Neural progenitor cell (in vitro differentiated cells): ENCODE results near the gene KRT2. TPM values are rescaled to one million over a fixed set of nuclear protein-coding genes. Genes with fewer than 3 reads are reported as not detected.
A peak's percentile ranks its signal among the peaks of the same experiment; 100 is the strongest.

Source experiments
- DNase-seq: peaks from one replicate; pipeline ENCODE4 v3.0.0-alpha.2; 2016; ENCODE audit warnings: low spot score
- H2AFZ ChIP-seq: fragments of 200-600 bp; sonication (generic); replicated peaks from 2 replicates; pipeline ENCODE4 v1.6.1; 2016; ENCODE audit warnings: antibody characterized with exemption
- H3F3A ChIP-seq: fragments of 200-600 bp; sonication (generic); 2 replicates; pipeline ENCODE4 v1.6.1; 2016; ENCODE audit warnings: antibody characterized with exemption, low read depth
- H3K27ac ChIP-seq: fragments of 200-600 bp; sonication (generic); 2 replicates; pipeline ENCODE4 v1.5.1; 2016; ENCODE audit warnings: mild to moderate bottlenecking
- H3K27me3 ChIP-seq: fragments of 200-600 bp; sonication (generic); 2 replicates; pipeline ENCODE4 v1.6.1; 2016; ENCODE audit warnings: mild to moderate bottlenecking, moderate library complexity
- H3K36me3 ChIP-seq: fragments of 200-600 bp; sonication (generic); 2 replicates; pipeline ENCODE4 v1.5.1; 2016
- H3K4me1 ChIP-seq: fragments of 200-600 bp; sonication (generic); 2 replicates; pipeline ENCODE4 v1.6.1; 2016; ENCODE audit warnings: mixed run types
- H3K4me2 ChIP-seq: fragments of 200-600 bp; sonication (generic); 2 replicates; pipeline ENCODE4 v1.6.1; 2016
- H3K4me3 ChIP-seq: fragments of 200-600 bp; sonication (generic); 2 replicates; pipeline ENCODE4 v1.5.1; 2016
- H3K79me2 ChIP-seq: fragments of 200-600 bp; sonication (generic); 2 replicates; pipeline ENCODE4 v1.6.1; 2016; ENCODE audit warnings: low read depth
- H3K9ac ChIP-seq: fragments of 200-600 bp; sonication (generic); 2 replicates; pipeline ENCODE4 v1.6.1; 2016
- H3K9me3 ChIP-seq: fragments of 200-600 bp; sonication (generic); 2 replicates; pipeline ENCODE4 v1.5.1; 2016; ENCODE audit warnings: low read depth
- H4K20me1 ChIP-seq: fragments of 200-600 bp; sonication (generic); 2 replicates; pipeline ENCODE4 v1.6.1; 2016; ENCODE audit warnings: low read depth
- H3K27ac Mint-ChIP-seq: 3 replicates; pipeline ENCODE4 v1.8.0; 2021; ENCODE audit warnings: mixed read lengths
- H3K27me3 Mint-ChIP-seq: 2 replicates; pipeline ENCODE4 v1.8.0; 2022; ENCODE audit warnings: low read depth, mild to moderate bottlenecking, inconsistent platforms, moderate library complexity, mixed read lengths; ENCODE audit not compliant: insufficient read depth
- H3K36me3 Mint-ChIP-seq: 3 replicates; pipeline ENCODE4 v1.8.0; 2021; ENCODE audit warnings: mixed read lengths
- H3K4me1 Mint-ChIP-seq: 3 replicates; pipeline ENCODE4 v1.8.0; 2021; ENCODE audit warnings: mixed read lengths
- H3K4me3 Mint-ChIP-seq: 3 replicates; pipeline ENCODE4 v1.8.0; 2021; ENCODE audit warnings: mild to moderate bottlenecking, moderate library complexity, mixed read lengths
- H3K9me3 Mint-ChIP-seq: 3 replicates; pipeline ENCODE4 v1.8.0; 2020; ENCODE audit warnings: mixed read lengths
- CTCF ChIP-seq: fragments of 200-600 bp; sonication (generic); IDR thresholded peaks from 2 replicates; pipeline ENCODE4 v1.5.1; 2017; ENCODE audit warnings: antibody characterized with exemption, mild to moderate bottlenecking
- EZH2 ChIP-seq: fragments of 200-600 bp; sonication (generic); IDR thresholded peaks from 2 replicates; pipeline ENCODE4 v1.6.1; 2017; ENCODE audit warnings: antibody characterized with exemption, mild to moderate bottlenecking, moderate library complexity
- EZH2phosphoT487 ChIP-seq: fragments of 200-600 bp; sonication (generic); IDR thresholded peaks from 2 replicates; pipeline ENCODE4 v1.6.1; 2017; ENCODE audit warnings: antibody characterized with exemption
- total RNA-seq: library from RNA; depleted of rRNA; stranded (reverse); fragments of >200 nt; gene quantifications from 2 replicates; pipeline ENCODE4 v1.2.3, GENCODE V29; 2015; ENCODE audit warnings: low replicate concordance

Gene KRT2
- total RNA-seq, 1 donor from 2014 or later: not detected

DNA sequence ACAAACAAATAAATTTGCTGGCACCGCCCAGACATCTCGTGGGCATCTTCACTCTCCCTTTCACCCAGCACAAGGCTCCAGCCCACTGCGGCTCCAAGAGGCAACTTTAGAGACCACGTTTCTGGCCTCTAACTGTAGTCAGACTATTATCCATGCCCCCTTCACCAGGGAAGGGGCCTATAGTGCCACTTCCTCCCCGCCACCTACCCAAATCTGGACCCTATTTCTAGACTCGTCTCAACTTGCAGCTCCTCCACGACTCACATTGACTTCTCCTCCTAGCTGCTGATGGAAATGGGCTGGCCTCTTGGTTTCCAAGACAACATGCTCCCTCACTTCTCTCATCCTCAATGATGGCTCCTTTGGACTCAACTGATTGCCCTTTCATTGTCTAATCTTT is 15.9 kb upstream of the KRT2 start:
- H3K36me3 ChIP-seq: no peaks in the 10 kb centered on the region
- H3K27ac ChIP-seq: no peak overlapping the region
- H3K27me3 ChIP-seq: no peaks in the 10 kb centered on the region
- H3K4me1 ChIP-seq: no peaks in the 10 kb centered on the region
- H3K9ac ChIP-seq: no peak overlapping the region
- Mint-ChIP-seq H3K4me3 (no peak overlapping the region), H3K9me3 (no peaks in the 10 kb centered on the region), H3K27me3 (peaks cover 2% of the 10 kb centered on the region), H3K27ac (no peak overlapping the region), H3K4me1 (no peaks in the 10 kb centered on the region), H3K36me3 (no peaks in the 10 kb centered on the region)
- H3F3A ChIP-seq: no peaks in the 10 kb centered on the region
- no peak for TF ChIP-seq CTCF
- TF ChIP-seq EZH2: no peak
- no peak for TF ChIP-seq EZH2phosphoT487
- no peak overlapping the region for H2AFZ ChIP-seq
- H3K4me2 ChIP-seq: no peak overlapping the region
- no peaks in the 10 kb centered on the region for H3K9me3 ChIP-seq
- no peak overlapping the region for H3K4me3 ChIP-seq
- no peaks in the 10 kb centered on the region for H3K79me2 ChIP-seq
- DNase-seq: no peak
- H4K20me1 ChIP-seq: no peaks in the 10 kb centered on the region

DNA sequence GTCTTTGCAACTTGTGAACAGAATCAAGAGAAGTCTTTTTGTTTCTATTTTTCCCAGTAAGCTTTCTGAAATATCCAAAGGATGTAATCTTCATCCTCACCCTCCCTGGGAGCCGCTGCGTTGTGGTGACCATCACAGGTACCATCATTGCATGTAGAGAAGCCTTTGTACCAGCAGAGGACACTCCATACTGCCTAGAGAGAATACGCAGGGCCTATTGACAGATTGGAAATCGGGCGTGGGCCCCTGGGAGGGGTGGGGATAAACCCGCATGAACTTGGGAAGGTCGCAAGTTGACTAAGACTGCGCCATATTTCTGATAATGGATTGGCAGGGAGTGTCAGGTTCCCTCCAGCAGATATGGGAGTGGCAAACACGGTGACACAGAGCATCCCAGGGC is 15.5 kb upstream of the KRT2 start:
- H3K27ac Mint-ChIP-seq: no peak overlapping the region
- TF ChIP-seq EZH2 (no peak), CTCF (peak; percentile 50)

GRCh38 chr12:52666471-52666870 is 14.5 kb upstream of the KRT2 start:
- Mint-ChIP-seq H3K27ac (no peak overlapping the region), H3K9me3 (no peaks in the 10 kb centered on the region), H3K4me1 (peaks cover 4% of the 10 kb centered on the region), H3K4me3 (no peak overlapping the region), H3K36me3 (no peaks in the 10 kb centered on the region), H3K27me3 (peaks cover 2% of the 10 kb centered on the region)
- Histone ChIP-seq H3K4me2 (no peak overlapping the region), H3K36me3 (no peaks in the 10 kb centered on the region), H2AFZ (no peak overlapping the region), H3K9me3 (no peaks in the 10 kb centered on the region), H3K79me2 (no peaks in the 10 kb centered on the region), H3K4me1 (no peaks in the 10 kb centered on the region), H3K27ac (no peak overlapping the region), H3K9ac (no peak overlapping the region), H4K20me1 (no peaks in the 10 kb centered on the region), H3K27me3 (no peaks in the 10 kb centered on the region), H3K4me3 (no peak overlapping the region), H3F3A (no peaks in the 10 kb centered on the region)
- TF ChIP-seq EZH2 (no peak), CTCF (no peak), EZH2phosphoT487 (no peak)
- no peak for DNase-seq

More for the DNA sequence above, 15.5 kb upstream of the KRT2 start:
- Histone ChIP-seq H3K9me3 (no peaks in the 10 kb centered on the region), H3K4me3 (no peak overlapping the region), H3K27ac (no peak overlapping the region), H3K79me2 (no peaks in the 10 kb centered on the region), H3K36me3 (no peaks in the 10 kb centered on the region), H3K9ac (no peak overlapping the region), H3K4me1 (no peaks in the 10 kb centered on the region), H3K27me3 (no peaks in the 10 kb centered on the region), H3K4me2 (no peak overlapping the region), H2AFZ (no peak overlapping the region), H4K20me1 (no peaks in the 10 kb centered on the region), H3F3A (no peaks in the 10 kb centered on the region)
- DNase-seq: peak; percentile 40
- H3K4me3 Mint-ChIP-seq: no peak overlapping the region
- peaks cover 2% of the 10 kb centered on the region for H3K27me3 Mint-ChIP-seq
- H3K9me3 Mint-ChIP-seq: no peaks in the 10 kb centered on the region
- peaks cover under 1% of the 10 kb centered on the region for H3K4me1 Mint-ChIP-seq
- no peaks in the 10 kb centered on the region for H3K36me3 Mint-ChIP-seq

- no peaks in the 10 kb centered on the region for H3K79me2 ChIP-seq
- TF ChIP-seq EZH2phosphoT487 (no peak), CTCF (no peak), EZH2 (no peak)
- Mint-ChIP-seq H3K36me3 (no peaks in the 10 kb centered on the region), H3K27ac (no peak overlapping the region), H3K4me3 (no peak overlapping the region), H3K9me3 (no peaks in the 10 kb centered on the region), H3K27me3 (peaks cover 3% of the 10 kb centered on the region), H3K4me1 (peaks cover 4% of the 10 kb centered on the region)
- no peak overlapping the region for H2AFZ ChIP-seq
- no peak overlapping the region for H3K27ac ChIP-seq
- H3K9me3 ChIP-seq: no peaks in the 10 kb centered on the region
- no peak overlapping the region for H3K4me2 ChIP-seq
- no peak overlapping the region for H3K4me3 ChIP-seq
- H3K36me3 ChIP-seq: no peaks in the 10 kb centered on the region
- H4K20me1 ChIP-seq: no peaks in the 10 kb centered on the region
- H3K9ac ChIP-seq: no peak overlapping the region
- H3K27me3 ChIP-seq: no peaks in the 10 kb centered on the region
- DNase-seq: no peak
- H3F3A ChIP-seq: no peaks in the 10 kb centered on the region
- H3K4me1 ChIP-seq: no peaks in the 10 kb centered on the region
These were observed 11.4 kb upstream of the KRT2 start for GRCh38 chr12:52663420-52663819.
